HepG2 (cell line): Measurements from ENCODE around the gene CTNNA1. TPM values are rescaled to one million over a fixed set of nuclear protein-coding genes. Genes with fewer than 3 reads are reported as not detected.

Experiments used
- ATF3 ChIP-seq: sonication (generic); formaldehyde crosslinking; IDR thresholded peaks from 2 replicates; pipeline ENCODE4 v1.4.0; 2020; ENCODE audit warnings: missing genetic modification reagents
- GABPB1 ChIP-seq: IDR thresholded peaks from 2 replicates; pipeline ENCODE4 v1.6.1; 2016; ENCODE audit warnings: mild to moderate bottlenecking, missing genetic modification reagents, moderate library complexity, missing compliant biosample characterization
- GATAD2A ChIP-seq: IDR thresholded peaks from 2 replicates; pipeline ENCODE4 v1.6.1; 2016
- GTF2F1 ChIP-seq: fragments of 150-350 bp; IDR thresholded peaks from 2 replicates; pipeline ENCODE4 v1.6.1; 2014; ENCODE audit warnings: low read length
- HES4 ChIP-seq: sonication (generic); formaldehyde crosslinking; IDR thresholded peaks from 2 replicates; pipeline ENCODE4 v1.9.0; 2021; ENCODE audit warnings: mild to moderate bottlenecking, missing genetic modification reagents, borderline replicate concordance
- HOXA5 ChIP-seq: sonication (generic); formaldehyde crosslinking; IDR thresholded peaks from 2 replicates; pipeline ENCODE4 v1.4.0; 2020; ENCODE audit warnings: missing genetic modification reagents
- KDM4B ChIP-seq: sonication (generic); formaldehyde crosslinking; IDR thresholded peaks from 2 replicates; pipeline ENCODE4 v1.4.0; 2020; ENCODE audit warnings: missing genetic modification reagents
- KLF15 ChIP-seq: sonication (generic); formaldehyde crosslinking; IDR thresholded peaks from 2 replicates; pipeline ENCODE4 v1.8.1; 2023; ENCODE audit warnings: borderline replicate concordance, mild to moderate bottlenecking, inconsistent platforms, missing genetic modification reagents, mixed read lengths
- LCORL ChIP-seq, 2 experiments: fragments of 450-650 bp in 1 of 2; sonication (generic) in 1 of 2; formaldehyde crosslinking in 1 of 2; IDR thresholded peaks; 2 replicates each; pipeline versions ENCODE4 v1.5.0 to v1.6.1; 2017 to 2020; ENCODE audit warnings: antibody characterized with exemption in 1 of 2, missing genetic modification reagents in 1 of 2
- NONO ChIP-seq, 2 experiments: fragments of 450-650 bp in 1 of 2; sonication (generic) in 1 of 2; formaldehyde crosslinking in 1 of 2; IDR thresholded peaks in 1 of 2; conservative IDR thresholded peaks in 1 of 2; 2 replicates each; pipeline versions ENCODE4 v1.6.1 to v1.8.0; 2017 to 2022; ENCODE audit warnings: mild to moderate bottlenecking in 1 of 2, missing genetic modification reagents in 1 of 2, moderate library complexity in 1 of 2
- POLR2AphosphoS5 ChIP-seq: IDR thresholded peaks from 2 replicates; pipeline ENCODE4 v1.6.1; 2012; ENCODE audit warnings: low read depth, low read length
- SP1 ChIP-seq, 2 experiments: fragments of 450-650 bp in 1 of 2; sonication (generic) in 1 of 2; formaldehyde crosslinking in 1 of 2; IDR thresholded peaks; 2 replicates each; pipeline versions ENCODE4 v1.4.0 to v1.6.1; 2016 to 2020; ENCODE audit warnings: missing genetic modification reagents in 1 of 2
- ZMYM3 ChIP-seq: sonication (generic); formaldehyde crosslinking; IDR thresholded peaks from 2 replicates; pipeline ENCODE4 v1.5.1; 2020; ENCODE audit warnings: mild to moderate bottlenecking, missing genetic modification reagents
- ZNF124 ChIP-seq: sonication (generic); formaldehyde crosslinking; IDR thresholded peaks from 2 replicates; pipeline ENCODE4 v1.4.0; 2020; ENCODE audit warnings: missing genetic modification reagents
- ZNF33A ChIP-seq: sonication (generic); formaldehyde crosslinking; IDR thresholded peaks from 2 replicates; pipeline ENCODE4 v1.5.1; 2020; ENCODE audit warnings: missing genetic modification reagents, mild to moderate bottlenecking, moderate library complexity, borderline replicate concordance
- ZNF34 ChIP-seq: sonication (generic); formaldehyde crosslinking; IDR thresholded peaks from 2 replicates; pipeline ENCODE4 v1.4.0; 2020; ENCODE audit warnings: mild to moderate bottlenecking, missing genetic modification reagents, borderline replicate concordance
- ZNF547 ChIP-seq: sonication (generic); formaldehyde crosslinking; IDR thresholded peaks from 2 replicates; pipeline ENCODE4 v1.5.1; 2020; ENCODE audit warnings: mild to moderate bottlenecking, missing genetic modification reagents
- ZSCAN21 ChIP-seq: sonication (generic); formaldehyde crosslinking; IDR thresholded peaks from 2 replicates; pipeline ENCODE4 v1.8.0; 2022; ENCODE audit warnings: mild to moderate bottlenecking, missing genetic modification reagents, moderate library complexity, borderline replicate concordance
- polyA plus RNA-seq, 8 experiments: library from polyadenylated mRNA; depleted of rRNA in 3 of 8; stranded (reverse) in 7 of 8; unstranded in 1 of 8; fragments of >200 nt; fragmentation: Illumina TruSeq in 4 of 8; extraction: Trizol in 4 of 8; gene quantifications; 2 replicates each; pipeline versions ENCODE4 v1.2.1 to v1.2.3, GENCODE V29; 2011 to 2016; ENCODE audit warnings: low read depth in 4 of 8, missing spikeins in 1 of 8, mixed read lengths in 1 of 8; ENCODE audit not compliant: insufficient read depth in 1 of 8
- total RNA-seq, 5 experiments: library from RNA; depleted of rRNA; stranded (reverse); fragments of >200 nt; fragmentation: Illumina TruSeq; extraction: Trizol; gene quantifications; 2 replicates each; pipeline ENCODE4 v1.2.3, GENCODE V29; 2016; ENCODE audit warnings: low read depth in 1 of 5
- TF ChIP-seq, protein P1 (sequence below): sonication (generic); formaldehyde crosslinking; IDR thresholded peaks from 2 replicates; pipeline ENCODE4 v1.4.0; 2020; ENCODE audit warnings: missing genetic modification reagents
- TF ChIP-seq, protein P2 (sequence below): sonication (generic); formaldehyde crosslinking; IDR thresholded peaks from 2 replicates; pipeline ENCODE4 v1.8.1; 2023; ENCODE audit warnings: missing genetic modification reagents, inconsistent platforms, borderline replicate concordance
- TF ChIP-seq, protein P3 (sequence below): sonication (generic); formaldehyde crosslinking; IDR thresholded peaks from 2 replicates; pipeline ENCODE4 v1.8.1; 2023; ENCODE audit warnings: mild to moderate bottlenecking, moderate library complexity, missing genetic modification reagents

The CTNNA1 gene
- total and polyA plus RNA-seq, 2 of the 13 experiments (the other 11 are each of a cell fraction or from before 2014, with no cell fraction given): 66.8 to 162 TPM

DNA sequence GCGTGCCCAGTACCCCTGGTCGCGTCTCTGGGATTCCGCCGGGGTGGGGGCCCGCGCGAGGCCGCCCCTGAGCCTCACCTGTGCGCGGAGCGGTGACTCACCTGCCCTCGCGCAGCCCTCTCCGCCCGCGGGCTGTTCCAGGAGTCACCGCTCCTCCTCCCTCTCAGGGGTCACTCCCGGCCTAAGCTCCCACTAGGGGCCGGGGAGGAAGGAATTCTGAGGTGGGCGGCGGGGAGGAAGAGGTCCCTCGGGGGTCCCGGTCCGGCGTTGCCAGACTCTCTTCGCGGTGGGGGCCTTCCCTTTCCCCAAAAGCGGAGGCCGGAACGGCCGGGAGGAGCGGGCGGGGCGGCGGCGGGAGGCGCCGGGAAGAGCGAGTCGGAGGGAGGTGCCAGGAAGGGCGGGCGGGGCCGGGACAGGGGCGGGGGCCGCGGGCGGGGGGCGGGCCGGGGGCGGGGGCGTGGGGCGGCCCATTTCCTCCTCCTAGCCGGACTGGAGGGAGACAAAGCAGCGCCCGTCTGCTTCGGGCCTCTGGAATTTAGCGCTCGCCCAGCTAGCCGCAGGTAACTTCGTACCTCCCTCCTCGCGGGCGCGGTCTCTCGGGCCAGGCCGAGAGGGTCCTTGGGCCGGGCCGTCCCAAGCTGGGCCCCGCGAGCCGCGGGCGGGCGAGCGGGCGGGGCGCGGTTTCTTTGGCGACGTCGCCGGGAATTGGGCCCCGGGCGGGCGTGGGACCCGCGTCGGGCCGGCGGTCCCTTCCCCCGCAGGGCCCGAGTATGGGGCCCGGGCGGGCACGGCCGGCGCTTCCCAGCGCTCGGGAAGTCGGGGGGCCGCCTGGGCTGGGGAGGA is at the start of gene CTNNA1 (continued):
- TF ChIP-seq ZMYM3 (CRISPR knock-in tag) (peak; percentile 63), LCORL (IDR thresholded peaks at IDR 0.05) (no peak), LCORL (CRISPR knock-in tag; IDR thresholded peaks at IDR 0.05) (peak; percentile 68), SP1 (IDR thresholded peaks at IDR 0.05) (no peak), SP1 (CRISPR knock-in tag; IDR thresholded peaks at IDR 0.05) (peak; percentile 56), KLF15 (CRISPR knock-in tag) (0 out of 2 replicates have a peak, but pooled peaks have one; percentile 39), ZNF547 (peak; percentile 50), HES4 (0 out of 2 replicates have a peak, but pooled peaks have one; percentile 20), GTF2F1 (no peak), ATF3 (CRISPR knock-in tag) (peak; percentile 77), ZNF124 (no peak), HOXA5 (CRISPR knock-in tag) (peak; percentile 64), ZNF34 (CRISPR knock-in tag) (no peak), NONO (IDR thresholded peaks at IDR 0.05) (no peak), NONO (CRISPR knock-in tag; conservative IDR thresholded peaks at IDR 0.05) (peak; percentile 6), ZSCAN21 (0 out of 2 replicates have a peak, but pooled peaks have one; percentile 19), KDM4B (peak; percentile 20; the same call in 1 of the 2 replicates), ZNF33A (CRISPR knock-in tag) (no peak), POLR2AphosphoS5 (peak; percentile 77), GATAD2A (CRISPR knock-in tag) (0 out of 2 replicates have a peak, but pooled peaks have one; percentile 55), GABPB1 (peak; percentile 67; the same call in 1 of the 2 replicates)
- TF ChIP-seq, protein P1, sequence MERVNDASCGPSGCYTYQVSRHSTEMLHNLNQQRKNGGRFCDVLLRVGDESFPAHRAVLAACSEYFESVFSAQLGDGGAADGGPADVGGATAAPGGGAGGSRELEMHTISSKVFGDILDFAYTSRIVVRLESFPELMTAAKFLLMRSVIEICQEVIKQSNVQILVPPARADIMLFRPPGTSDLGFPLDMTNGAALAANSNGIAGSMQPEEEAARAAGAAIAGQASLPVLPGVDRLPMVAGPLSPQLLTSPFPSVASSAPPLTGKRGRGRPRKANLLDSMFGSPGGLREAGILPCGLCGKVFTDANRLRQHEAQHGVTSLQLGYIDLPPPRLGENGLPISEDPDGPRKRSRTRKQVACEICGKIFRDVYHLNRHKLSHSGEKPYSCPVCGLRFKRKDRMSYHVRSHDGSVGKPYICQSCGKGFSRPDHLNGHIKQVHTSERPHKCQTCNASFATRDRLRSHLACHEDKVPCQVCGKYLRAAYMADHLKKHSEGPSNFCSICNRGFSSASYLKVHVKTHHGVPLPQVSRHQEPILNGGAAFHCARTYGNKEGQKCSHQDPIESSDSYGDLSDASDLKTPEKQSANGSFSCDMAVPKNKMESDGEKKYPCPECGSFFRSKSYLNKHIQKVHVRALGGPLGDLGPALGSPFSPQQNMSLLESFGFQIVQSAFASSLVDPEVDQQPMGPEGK: peak; percentile 88
- TF ChIP-seq, protein P2, sequence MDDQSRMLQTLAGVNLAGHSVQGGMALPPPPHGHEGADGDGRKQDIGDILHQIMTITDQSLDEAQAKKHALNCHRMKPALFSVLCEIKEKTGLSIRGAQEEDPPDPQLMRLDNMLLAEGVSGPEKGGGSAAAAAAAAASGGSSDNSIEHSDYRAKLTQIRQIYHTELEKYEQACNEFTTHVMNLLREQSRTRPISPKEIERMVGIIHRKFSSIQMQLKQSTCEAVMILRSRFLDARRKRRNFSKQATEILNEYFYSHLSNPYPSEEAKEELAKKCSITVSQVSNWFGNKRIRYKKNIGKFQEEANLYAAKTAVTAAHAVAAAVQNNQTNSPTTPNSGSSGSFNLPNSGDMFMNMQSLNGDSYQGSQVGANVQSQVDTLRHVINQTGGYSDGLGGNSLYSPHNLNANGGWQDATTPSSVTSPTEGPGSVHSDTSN: no peak
- TF ChIP-seq, protein P3, sequence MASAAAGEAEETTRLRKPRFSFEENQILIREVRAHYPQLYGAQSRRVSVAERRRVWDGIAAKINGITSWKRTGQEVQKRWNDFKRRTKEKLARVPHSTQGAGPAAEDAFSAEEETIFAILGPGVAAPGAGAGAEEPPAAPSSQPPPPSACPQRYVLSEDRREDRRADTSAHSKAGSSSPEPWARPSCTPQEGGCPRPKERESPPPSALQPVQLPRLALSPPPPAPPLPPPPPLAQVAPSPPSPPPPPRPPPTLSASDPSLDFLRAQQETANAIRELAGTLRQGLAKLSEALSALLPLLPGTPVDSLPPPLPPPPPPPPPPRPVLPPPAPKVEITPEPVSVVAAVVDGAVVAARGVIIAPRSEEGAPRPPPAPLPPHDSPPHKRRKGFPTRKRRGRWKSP (CRISPR knock-in tag): 0 out of 2 replicates have a peak, but pooled peaks have one; percentile 18
